Measurements from ENCODE around the gene MYL2. TPM values are rescaled to one million over a fixed set of nuclear protein-coding genes. Genes with fewer than 3 reads are reported as not detected.

Gene MYL2
- polyA plus RNA-seq, 2 of the 4 experiments (the other 2 are of a cell fraction): 0.13 TPM; not detected in 1

DNA sequence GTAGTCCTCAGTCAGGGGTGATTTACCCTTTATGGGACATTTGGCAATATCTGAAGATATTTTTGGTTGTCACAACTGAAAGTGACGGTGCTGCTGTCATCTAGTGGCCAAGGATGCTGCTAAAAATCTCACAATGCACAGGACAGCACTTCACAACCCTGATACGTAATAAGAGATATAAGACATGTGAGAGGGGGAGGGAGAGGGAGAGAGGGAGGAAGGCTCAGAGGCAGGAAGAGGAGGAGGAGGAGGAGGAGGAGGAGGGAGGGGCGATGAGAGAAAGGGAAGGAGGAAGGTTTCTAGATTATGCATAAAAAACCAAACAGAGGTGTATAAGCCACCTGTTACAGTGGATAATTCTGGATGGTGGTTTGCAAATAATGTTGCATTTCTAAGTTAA is 14.3 kb downstream of the MYL2 start:
- TF ChIP-seq, protein P1, sequence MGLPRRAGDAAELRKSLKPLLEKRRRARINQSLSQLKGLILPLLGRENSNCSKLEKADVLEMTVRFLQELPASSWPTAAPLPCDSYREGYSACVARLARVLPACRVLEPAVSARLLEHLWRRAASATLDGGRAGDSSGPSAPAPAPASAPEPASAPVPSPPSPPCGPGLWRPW (IDR thresholded peaks at IDR 0.05): no peak
- TF ChIP-seq RNF2 (IDR thresholded peaks at IDR 0.05; ENCODE audit: borderline replicate concordance, low read depth): no peak
- TF ChIP-seq, protein P2, sequence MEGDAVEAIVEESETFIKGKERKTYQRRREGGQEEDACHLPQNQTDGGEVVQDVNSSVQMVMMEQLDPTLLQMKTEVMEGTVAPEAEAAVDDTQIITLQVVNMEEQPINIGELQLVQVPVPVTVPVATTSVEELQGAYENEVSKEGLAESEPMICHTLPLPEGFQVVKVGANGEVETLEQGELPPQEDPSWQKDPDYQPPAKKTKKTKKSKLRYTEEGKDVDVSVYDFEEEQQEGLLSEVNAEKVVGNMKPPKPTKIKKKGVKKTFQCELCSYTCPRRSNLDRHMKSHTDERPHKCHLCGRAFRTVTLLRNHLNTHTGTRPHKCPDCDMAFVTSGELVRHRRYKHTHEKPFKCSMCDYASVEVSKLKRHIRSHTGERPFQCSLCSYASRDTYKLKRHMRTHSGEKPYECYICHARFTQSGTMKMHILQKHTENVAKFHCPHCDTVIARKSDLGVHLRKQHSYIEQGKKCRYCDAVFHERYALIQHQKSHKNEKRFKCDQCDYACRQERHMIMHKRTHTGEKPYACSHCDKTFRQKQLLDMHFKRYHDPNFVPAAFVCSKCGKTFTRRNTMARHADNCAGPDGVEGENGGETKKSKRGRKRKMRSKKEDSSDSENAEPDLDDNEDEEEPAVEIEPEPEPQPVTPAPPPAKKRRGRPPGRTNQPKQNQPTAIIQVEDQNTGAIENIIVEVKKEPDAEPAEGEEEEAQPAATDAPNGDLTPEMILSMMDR (IDR thresholded peaks at IDR 0.05): no peak
- no peak for TF ChIP-seq ZC3H11A (IDR thresholded peaks at IDR 0.05)
- TF ChIP-seq MYC (IDR thresholded peaks at IDR 0.05; ENCODE audit: borderline replicate concordance, low read length): no peak
- no peak for TF ChIP-seq NPAS2 (CRISPR knock-in tag; IDR thresholded peaks at IDR 0.05; ENCODE audit: borderline replicate concordance)
- no peak for TF ChIP-seq RAD21 (conservative IDR thresholded peaks at IDR 0.05 in 1 of 2, IDR thresholded peaks at IDR 0.05 in 1 of 2)
- no peak for TF ChIP-seq HEYL (CRISPR knock-in tag; IDR thresholded peaks at IDR 0.05)
- TF ChIP-seq CBX2 (IDR thresholded peaks at IDR 0.05; ENCODE audit: borderline replicate concordance, low read depth): no peak
- TF ChIP-seq, protein P3, sequence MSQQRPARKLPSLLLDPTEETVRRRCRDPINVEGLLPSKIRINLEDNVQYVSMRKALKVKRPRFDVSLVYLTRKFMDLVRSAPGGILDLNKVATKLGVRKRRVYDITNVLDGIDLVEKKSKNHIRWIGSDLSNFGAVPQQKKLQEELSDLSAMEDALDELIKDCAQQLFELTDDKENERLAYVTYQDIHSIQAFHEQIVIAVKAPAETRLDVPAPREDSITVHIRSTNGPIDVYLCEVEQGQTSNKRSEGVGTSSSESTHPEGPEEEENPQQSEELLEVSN (IDR thresholded peaks at IDR 0.05; ENCODE audit: borderline replicate concordance, low read depth): no peak
- TF ChIP-seq HOXA7 (CRISPR knock-in tag; IDR thresholded peaks at IDR 0.05): no peak
- no peak for TF ChIP-seq RFX5 (IDR thresholded peaks at IDR 0.05)
- TF ChIP-seq POLR2AphosphoS2 (conservative IDR thresholded peaks at IDR 0.05; ENCODE audit: low read length): no peak
- TF ChIP-seq TP53 (CRISPR knock-in tag; IDR thresholded peaks at IDR 0.05): no peak
- ChIA-PET POLR2A (no interaction called here), CTCF (interaction anchor here (0.6 to 1.4 kb wide), 5 partner anchors 12 to 392 kb away, joined by 3 to 4 read pairs (median 3); partner anchors contain the start of gene MYL2)
- WGBS (ENCODE audit: missing lambda C conversion rate): 32% methylated on average over 3 of the region's 3 CpGs
- ATAC-seq: no peak
- Histone ChIP-seq H3K27ac (no peak overlapping the region), H3K4me1 (peaks cover 9% of the 10 kb centered on the region; the same call in 2 of the 3 replicates), H3K9me3 (no peaks in the 10 kb centered on the region), H3K4me3 (no peak overlapping the region), H3K4me2 (no peak overlapping the region)
- no peak for FAIRE-seq
- no peak for DNase-seq (ENCODE audit: low read depth in 1 of 2, low spot score in 1 of 2)

DNA sequence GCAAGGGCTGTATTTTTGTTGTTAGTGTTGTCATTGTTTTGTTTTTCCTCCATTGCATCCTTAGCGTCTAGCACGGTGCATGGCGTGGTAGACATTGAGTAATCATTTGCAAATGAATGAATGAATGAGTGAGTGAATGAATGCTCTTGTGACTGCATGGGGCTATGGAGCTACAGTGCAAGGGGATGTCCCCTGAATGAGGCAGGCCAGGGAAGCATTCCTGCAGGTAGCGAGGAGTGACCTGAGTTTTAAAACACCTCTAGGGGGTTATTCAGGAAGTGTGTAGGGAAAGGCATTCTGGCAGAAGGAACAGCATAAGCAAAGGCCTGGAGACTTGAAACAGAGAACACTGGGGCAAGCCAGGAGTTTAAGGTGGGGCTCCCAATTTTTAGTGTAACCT is 16.9 kb downstream of the MYL2 start:
- no peak for TF ChIP-seq HEYL (CRISPR knock-in tag; IDR thresholded peaks at IDR 0.05)
- TF ChIP-seq SREBF2 (IDR thresholded peaks at IDR 0.05): no peak
- Histone ChIP-seq H3K4me2 (no peak overlapping the region), H3K27ac (no peak overlapping the region), H3K4me1 (peaks cover 9% of the 10 kb centered on the region; the same call in 2 of the 3 replicates), H3K4me3 (no peak overlapping the region), H3K9me3 (no peaks in the 10 kb centered on the region)
- FAIRE-seq: no peak
- DNase-seq (ENCODE audit: low read depth in 1 of 2, low spot score in 1 of 2): no peak
- ChIA-PET POLR2A (no interaction called here), CTCF (interaction anchor here (2.5 kb wide), 1 partner anchor 16 kb away, joined by 8 read pairs; no protein-coding TSS in a partner anchor)
- WGBS (ENCODE audit: missing lambda C conversion rate): 76% methylated on average over 4 of the region's 4 CpGs
- ATAC-seq: no peak

DNA sequence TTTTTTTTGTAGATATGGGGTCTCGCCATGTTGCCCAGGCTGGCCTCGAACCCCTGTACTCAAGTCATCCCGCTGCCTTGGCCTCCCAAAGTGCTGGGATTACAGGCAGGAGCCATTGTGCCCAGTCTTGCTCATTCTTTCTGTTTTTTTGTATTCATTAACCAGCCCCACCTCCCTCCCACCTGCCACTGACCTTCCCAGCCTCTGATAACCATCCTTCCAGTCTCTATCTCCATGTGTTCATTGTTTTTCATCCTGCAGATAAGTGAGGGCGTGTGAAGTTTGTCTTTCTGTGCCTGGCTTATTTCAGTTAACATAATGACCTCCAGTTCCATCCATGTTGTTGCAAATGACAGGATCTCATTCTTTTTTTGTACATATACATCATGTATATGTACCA is 19.0 kb downstream of the MYL2 start:
- DNase-seq (ENCODE audit: low read depth in 1 of 2, low spot score in 1 of 2) (no peak), ATAC-seq (no peak), FAIRE-seq (no peak)
- Histone ChIP-seq H3K4me2 (no peak overlapping the region), H3K4me3 (no peak overlapping the region), H3K27ac (no peak overlapping the region), H3K4me1 (peaks cover 4% of the 10 kb centered on the region; the same call in 2 of the 3 replicates), H3K9me3 (no peaks in the 10 kb centered on the region)
- 39% methylated on average over 4 of the region's 4 CpGs for WGBS (ENCODE audit: missing lambda C conversion rate)
- ChIA-PET POLR2A (no interaction called here), CTCF (no interaction called here)
- TF ChIP-seq, protein P4, sequence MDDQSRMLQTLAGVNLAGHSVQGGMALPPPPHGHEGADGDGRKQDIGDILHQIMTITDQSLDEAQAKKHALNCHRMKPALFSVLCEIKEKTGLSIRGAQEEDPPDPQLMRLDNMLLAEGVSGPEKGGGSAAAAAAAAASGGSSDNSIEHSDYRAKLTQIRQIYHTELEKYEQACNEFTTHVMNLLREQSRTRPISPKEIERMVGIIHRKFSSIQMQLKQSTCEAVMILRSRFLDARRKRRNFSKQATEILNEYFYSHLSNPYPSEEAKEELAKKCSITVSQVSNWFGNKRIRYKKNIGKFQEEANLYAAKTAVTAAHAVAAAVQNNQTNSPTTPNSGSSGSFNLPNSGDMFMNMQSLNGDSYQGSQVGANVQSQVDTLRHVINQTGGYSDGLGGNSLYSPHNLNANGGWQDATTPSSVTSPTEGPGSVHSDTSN (IDR thresholded peaks at IDR 0.05): no peak
- no peak for TF ChIP-seq CBX8 (IDR thresholded peaks at IDR 0.05)
- no peak for TF ChIP-seq RNF2 (IDR thresholded peaks at IDR 0.05; ENCODE audit: borderline replicate concordance, low read depth)
- TF ChIP-seq ZSCAN20 (CRISPR knock-in tag; IDR thresholded peaks at IDR 0.05): no peak
- TF ChIP-seq ZC3H11A (IDR thresholded peaks at IDR 0.05): no peak
- no peak for TF ChIP-seq CHD4 (IDR thresholded peaks at IDR 0.05; ENCODE audit: borderline replicate concordance)
- no peak for TF ChIP-seq KDM1A (IDR thresholded peaks at IDR 0.05; ENCODE audit: low read depth)
- TF ChIP-seq ZNF302 (CRISPR knock-in tag; IDR thresholded peaks at IDR 0.05): no peak
- no peak for TF ChIP-seq CEBPB (IDR thresholded peaks at IDR 0.05)
